Ovary (tissue), 3 donors: ENCODE measurements around the gene VGLL1.

Source experiments
- EP300 ChIP-seq: sonication (generic); formaldehyde crosslinking; IDR thresholded peaks from one replicate; pipeline ENCODE4 v1.6.1; 2017; ENCODE audit warnings: antibody characterized with exemption
- TF ChIP-seq, protein P1 (sequence below), 3 donors: fragments of 450-650 bp in 2 of 3; fragments of 200-600 bp in 1 of 3; IDR thresholded peaks; one replicate each; pipeline versions ENCODE4 v1.5.1 to v1.8.0; 2016 to 2022; ENCODE audit warnings: antibody characterized with exemption in 3 of 3, mild to moderate bottlenecking in 1 of 3
- donor health status: DM: no; HTN: no; CAD: no.

DNA sequence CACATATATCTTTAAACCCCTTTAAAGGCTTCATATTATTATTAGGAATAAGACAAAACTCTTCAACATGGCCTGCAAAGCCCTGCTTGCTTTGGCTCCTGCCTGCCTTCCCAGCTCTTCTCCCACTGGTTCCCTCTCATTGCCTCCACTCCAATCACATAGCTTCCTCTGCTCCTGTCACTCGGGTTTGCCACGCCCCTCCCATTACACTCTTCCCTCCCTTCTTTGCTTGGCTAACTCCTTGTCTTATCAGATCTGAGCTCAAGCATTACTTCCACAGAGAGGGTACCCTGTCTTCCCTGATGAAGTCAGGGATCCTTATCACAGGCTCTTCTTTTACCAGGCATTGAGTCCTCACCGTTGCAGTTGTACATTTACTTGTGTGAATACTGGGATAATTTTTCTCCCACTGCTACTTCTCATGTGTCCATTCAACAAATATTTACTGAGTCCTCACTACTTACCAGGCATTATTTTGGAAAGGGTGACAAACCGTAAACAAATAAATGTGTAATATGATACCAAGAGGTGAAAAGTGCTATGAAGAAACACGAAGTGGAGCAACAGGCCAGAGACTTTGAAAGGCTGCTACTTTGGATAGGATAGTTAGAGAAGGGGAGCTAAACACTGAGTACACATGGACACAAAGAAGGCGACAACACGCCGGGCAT, 3.2 kb upstream of the VGLL1 start:
- TF ChIP-seq, protein P1, sequence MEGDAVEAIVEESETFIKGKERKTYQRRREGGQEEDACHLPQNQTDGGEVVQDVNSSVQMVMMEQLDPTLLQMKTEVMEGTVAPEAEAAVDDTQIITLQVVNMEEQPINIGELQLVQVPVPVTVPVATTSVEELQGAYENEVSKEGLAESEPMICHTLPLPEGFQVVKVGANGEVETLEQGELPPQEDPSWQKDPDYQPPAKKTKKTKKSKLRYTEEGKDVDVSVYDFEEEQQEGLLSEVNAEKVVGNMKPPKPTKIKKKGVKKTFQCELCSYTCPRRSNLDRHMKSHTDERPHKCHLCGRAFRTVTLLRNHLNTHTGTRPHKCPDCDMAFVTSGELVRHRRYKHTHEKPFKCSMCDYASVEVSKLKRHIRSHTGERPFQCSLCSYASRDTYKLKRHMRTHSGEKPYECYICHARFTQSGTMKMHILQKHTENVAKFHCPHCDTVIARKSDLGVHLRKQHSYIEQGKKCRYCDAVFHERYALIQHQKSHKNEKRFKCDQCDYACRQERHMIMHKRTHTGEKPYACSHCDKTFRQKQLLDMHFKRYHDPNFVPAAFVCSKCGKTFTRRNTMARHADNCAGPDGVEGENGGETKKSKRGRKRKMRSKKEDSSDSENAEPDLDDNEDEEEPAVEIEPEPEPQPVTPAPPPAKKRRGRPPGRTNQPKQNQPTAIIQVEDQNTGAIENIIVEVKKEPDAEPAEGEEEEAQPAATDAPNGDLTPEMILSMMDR (IDR thresholded peaks at IDR 0.05) = no peak
- TF ChIP-seq EP300 = no peak
